ENCODE data around the gene LYPD1. TPM values are rescaled to one million over a fixed set of nuclear protein-coding genes. Genes with fewer than 3 reads are reported as not detected.

LYPD1 gene
- total RNA-seq, 2 donors from 2014 or later = 0.22 TPM; not detected in 1

DNA sequence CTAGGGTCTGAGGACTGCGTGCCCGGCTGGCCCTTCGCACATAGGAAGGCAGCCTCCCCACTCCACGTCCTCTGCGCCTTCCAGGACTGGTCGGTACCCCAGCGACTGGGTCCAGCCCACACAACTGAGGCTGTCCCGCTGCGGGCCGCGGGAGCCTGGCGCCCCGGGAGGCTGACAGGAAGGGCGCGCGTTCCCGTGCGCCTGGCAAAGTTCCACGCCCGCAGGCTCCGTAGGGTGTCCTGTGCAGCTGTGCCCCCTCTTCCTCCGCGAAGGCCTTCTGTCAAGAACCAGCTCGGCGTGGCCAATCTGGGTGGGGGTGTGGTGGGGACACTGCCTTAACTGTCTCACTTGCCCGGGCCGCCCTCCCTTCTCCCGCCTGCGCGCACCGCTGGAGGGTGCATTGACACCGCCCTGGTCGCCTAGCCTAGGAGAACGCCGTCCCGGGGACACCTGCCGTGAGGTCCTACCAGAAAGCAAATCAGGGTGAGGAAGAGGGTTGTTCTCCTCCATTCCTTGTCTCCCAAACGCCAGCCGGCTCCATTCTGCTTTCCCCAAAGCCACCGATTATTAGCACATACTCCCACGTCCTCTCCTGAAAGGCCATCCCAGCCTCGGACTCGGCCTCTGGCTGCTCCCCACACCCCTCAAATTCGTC lies 618 bp upstream of the LYPD1 start:
- Histone ChIP-seq H3K27me3 (peaks cover 0 to 23% of the 10 kb centered on the region in 2 donors), H3K4me3 (peak overlapping the region; percentile 28 to 55), H3K9me3 (no peaks in the 10 kb centered on the region), H3K27ac (no peak overlapping the region), H3K4me1 (peaks cover 0 to 31% of the 10 kb centered on the region in 2 donors), H3K36me3 (no peaks in the 10 kb centered on the region)
- no peak for DNase-seq (ENCODE audit: low spot score)
- TF ChIP-seq, protein P1, sequence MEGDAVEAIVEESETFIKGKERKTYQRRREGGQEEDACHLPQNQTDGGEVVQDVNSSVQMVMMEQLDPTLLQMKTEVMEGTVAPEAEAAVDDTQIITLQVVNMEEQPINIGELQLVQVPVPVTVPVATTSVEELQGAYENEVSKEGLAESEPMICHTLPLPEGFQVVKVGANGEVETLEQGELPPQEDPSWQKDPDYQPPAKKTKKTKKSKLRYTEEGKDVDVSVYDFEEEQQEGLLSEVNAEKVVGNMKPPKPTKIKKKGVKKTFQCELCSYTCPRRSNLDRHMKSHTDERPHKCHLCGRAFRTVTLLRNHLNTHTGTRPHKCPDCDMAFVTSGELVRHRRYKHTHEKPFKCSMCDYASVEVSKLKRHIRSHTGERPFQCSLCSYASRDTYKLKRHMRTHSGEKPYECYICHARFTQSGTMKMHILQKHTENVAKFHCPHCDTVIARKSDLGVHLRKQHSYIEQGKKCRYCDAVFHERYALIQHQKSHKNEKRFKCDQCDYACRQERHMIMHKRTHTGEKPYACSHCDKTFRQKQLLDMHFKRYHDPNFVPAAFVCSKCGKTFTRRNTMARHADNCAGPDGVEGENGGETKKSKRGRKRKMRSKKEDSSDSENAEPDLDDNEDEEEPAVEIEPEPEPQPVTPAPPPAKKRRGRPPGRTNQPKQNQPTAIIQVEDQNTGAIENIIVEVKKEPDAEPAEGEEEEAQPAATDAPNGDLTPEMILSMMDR (IDR thresholded peaks at IDR 0.05) = no peak

DNA sequence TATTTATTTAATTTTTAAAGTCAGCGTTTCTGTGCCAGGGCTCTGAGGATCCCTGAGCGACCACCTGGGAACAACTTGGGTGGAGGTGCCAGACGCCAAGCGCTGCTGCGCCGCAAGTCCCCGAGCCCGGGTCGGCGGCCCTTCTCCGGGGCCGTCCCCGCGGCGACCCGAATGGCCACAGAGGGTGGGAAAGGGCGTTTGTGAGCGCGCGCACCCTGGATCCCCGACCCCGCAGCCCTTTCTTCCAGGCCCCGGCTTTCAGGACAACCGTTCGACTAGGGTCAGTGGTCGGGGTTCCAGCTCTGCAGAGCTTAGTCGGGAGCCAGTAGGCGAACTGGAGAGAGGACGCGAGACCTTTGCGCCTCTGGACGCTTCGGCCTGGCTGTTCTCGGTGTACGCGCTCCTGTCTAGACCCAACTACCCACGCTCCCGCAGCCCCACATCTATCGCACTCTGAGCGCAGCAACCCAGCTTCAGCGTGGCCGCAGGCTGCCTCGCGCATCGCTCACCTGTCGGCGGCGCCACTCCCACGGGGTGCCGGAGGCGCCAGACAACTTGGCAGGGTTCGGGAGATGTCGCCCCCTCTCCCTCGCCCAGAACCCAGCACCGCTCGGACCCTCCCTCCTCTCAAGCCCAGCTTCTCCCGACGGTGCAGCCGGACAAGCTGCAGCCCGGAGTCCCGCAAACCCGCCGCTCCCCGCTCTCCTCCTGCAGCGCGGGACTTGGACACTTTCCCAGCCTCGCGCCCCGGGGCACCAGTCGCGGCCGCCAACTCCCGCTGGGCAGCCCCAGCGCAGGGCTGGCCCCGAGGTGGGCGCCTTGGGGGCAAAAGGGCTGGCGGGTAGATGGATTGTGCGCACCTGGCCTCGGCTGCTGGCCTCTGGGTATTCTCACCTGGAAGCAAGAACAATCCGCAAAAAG lies 758 bp downstream of the LYPD1 start:
- TF ChIP-seq, protein P1 (IDR thresholded peaks at IDR 0.05) = no peak
- H3K27ac ChIP-seq = no peak overlapping the region
- DNase-seq (ENCODE audit: low spot score) = no peak
- H3K4me1 ChIP-seq = peaks cover 0 to 31% of the 10 kb centered on the region in 2 donors
- H3K4me3 ChIP-seq = peak overlapping the region; percentile 7 to 55
- H3K36me3 ChIP-seq = no peaks in the 10 kb centered on the region
- H3K9me3 ChIP-seq = no peaks in the 10 kb centered on the region
- peaks cover 0 to 23% of the 10 kb centered on the region in 2 donors for H3K27me3 ChIP-seq

DNA sequence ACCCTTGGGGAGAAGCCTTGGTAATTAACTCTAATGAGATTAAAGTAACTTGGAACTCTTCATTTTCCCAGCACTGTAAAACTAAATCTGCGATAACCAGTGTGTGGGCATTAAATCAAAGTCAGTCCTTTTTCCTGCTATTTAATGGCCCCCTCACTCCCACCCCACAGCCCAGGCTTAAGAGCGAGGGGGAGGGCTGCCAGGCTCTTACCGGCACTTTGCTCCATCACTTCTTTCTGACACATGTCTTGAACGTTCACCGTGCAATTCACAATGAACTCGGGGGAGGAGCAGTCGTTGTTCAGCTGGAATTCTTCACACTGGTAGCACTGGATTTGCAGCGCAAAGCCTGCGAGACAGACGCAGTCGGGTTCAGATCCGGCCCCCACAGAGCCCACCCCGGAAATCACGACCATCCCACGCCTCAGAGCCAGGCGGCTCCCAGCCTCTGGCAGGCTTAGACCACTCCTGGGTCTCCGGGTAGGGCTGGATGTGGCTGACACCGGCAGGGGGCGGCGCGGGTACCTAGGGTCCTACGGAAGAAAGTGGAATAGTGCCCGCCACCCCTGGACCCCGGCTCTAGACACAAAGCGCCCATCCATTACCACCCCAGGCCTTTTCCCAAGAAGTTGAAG lies 1.7 kb downstream of the LYPD1 start:
- H3K27ac ChIP-seq = no peak overlapping the region
- TF ChIP-seq, protein P1 (IDR thresholded peaks at IDR 0.05) = no peak
- peak overlapping the region in 1 of 2 donors; percentile 55 for H3K4me3 ChIP-seq
- peaks cover 0 to 31% of the 10 kb centered on the region in 2 donors for H3K4me1 ChIP-seq
- peaks cover 0 to 23% of the 10 kb centered on the region in 2 donors for H3K27me3 ChIP-seq
- no peaks in the 10 kb centered on the region for H3K9me3 ChIP-seq
- H3K36me3 ChIP-seq = no peaks in the 10 kb centered on the region
- DNase-seq (ENCODE audit: low spot score) = no peak

DNA sequence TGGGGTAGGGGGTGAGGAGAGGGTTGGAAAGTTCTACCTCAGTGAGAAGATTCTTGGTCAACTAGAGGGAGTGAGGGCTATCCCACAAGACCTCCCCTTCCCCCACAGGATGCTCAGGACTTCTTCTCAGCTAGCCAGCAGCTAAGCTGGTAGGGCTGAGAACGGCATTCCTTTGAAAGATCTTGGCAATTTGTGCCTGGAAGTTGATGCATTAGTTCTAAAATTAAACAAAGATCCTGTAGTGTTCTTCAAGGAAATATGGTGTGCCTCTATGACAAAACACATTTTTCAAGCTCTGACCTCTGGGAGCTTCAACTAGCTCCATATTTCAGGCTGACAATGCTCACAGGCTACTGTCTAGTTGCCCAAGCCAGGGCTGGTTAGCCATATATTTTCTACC lies 2.3 kb downstream of the LYPD1 start:
- H3K4me3 ChIP-seq = no peak overlapping the region
- peaks cover 0 to 31% of the 10 kb centered on the region in 2 donors for H3K4me1 ChIP-seq
- H3K9me3 ChIP-seq = no peaks in the 10 kb centered on the region
- no peaks in the 10 kb centered on the region for H3K36me3 ChIP-seq
- no peak overlapping the region for H3K27ac ChIP-seq
- TF ChIP-seq, protein P1 (IDR thresholded peaks at IDR 0.05) = no peak
- DNase-seq (ENCODE audit: low spot score) = no peak
- H3K27me3 ChIP-seq = peaks cover 0 to 23% of the 10 kb centered on the region in 2 donors

DNA sequence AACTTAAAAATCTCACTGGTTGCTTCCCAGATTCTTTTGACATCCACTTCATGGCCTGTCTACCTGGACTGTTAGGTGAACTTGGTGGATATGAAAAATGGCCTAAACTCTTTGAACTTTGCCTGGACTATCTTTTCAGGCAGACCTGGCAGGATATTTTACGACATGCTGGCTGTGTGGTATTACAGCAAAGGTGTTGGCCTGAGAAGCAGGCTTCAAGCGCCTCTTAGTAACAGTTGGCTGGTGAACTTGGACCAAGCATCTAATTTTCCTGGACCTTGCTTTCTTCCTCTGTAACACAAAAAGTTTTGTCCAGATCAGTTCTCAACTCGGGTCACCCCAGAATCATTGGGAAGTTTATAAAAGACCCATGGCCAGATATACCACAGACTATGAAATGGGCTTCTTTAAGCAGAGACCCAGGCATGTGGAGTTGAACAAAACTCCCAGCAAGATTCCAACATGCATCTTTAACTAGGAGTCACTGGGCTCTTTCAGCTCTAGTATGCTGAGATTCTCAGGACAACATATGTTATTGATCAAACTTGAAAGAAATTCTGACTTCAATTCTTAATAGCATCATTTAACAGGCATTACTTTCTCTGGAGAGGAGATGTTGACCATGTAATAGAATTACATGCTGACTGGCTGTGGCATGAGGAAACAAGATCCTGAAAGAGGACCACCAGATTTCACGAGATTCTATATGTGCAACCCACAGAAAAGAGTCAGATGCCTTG lies 4.4 kb downstream of the LYPD1 start:
- H3K27ac ChIP-seq = no peak overlapping the region
- peaks cover 0 to 20% of the 10 kb centered on the region in 2 donors for H3K27me3 ChIP-seq
- TF ChIP-seq, protein P1 (IDR thresholded peaks at IDR 0.05) = no peak
- no peak for DNase-seq (ENCODE audit: low spot score)
- H3K36me3 ChIP-seq = no peaks in the 10 kb centered on the region
- H3K9me3 ChIP-seq = no peaks in the 10 kb centered on the region
- no peak overlapping the region for H3K4me3 ChIP-seq
- H3K4me1 ChIP-seq = peaks cover 0 to 23% of the 10 kb centered on the region in 2 donors

All from right atrium auricular region (tissue), 2 donors.